Thyroid gland (tissue), 4 donors: ENCODE measurements around the gene PLEKHH2.

ENCODE experiments used
- CTCF ChIP-seq, 6 experiments: fragments of 200-600 bp in 3 of 6; fragments of 450-650 bp in 3 of 6; sonication (generic) in 3 of 6; IDR thresholded peaks; one replicate each; pipeline ENCODE4 v1.5.1; 2016 to 2019; ENCODE audit warnings: antibody characterized with exemption in 6 of 6, mild to moderate bottlenecking in 2 of 6, inconsistent platforms in 1 of 6, moderate library complexity in 1 of 6
- POLR2A ChIP-seq, 2 donors: fragments of 450-650 bp; IDR thresholded peaks; one replicate each; pipeline ENCODE4 v1.6.1; 2017; ENCODE audit warnings: antibody characterized with exemption in 2 of 2, mild to moderate bottlenecking in 2 of 2, moderate library complexity in 1 of 2

DNA sequence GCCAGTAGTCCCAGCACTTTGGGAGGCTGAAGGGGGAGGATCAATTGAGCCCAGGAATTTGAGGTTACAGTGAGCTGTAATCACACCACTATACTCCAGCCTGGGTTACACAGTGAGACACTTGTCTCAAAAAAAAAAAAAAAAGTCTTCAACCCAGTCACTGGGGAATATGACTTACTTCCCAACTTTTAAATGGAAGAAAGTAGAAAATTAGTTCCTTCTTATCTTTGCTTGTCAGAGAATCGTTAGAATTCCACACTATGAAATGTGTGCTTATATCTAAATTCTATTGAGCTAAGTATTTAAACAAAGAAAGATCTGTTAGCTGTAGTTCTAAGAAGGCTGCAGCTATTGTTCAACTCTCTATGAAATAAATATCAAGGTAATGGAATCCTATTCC is 159.1 kb downstream of the PLEKHH2 start:
- TF ChIP-seq CTCF (IDR thresholded peaks at IDR 0.05), result no peak
- TF ChIP-seq POLR2A (IDR thresholded peaks at IDR 0.05), result no peak
